GM10248 (cell line): Measurements from ENCODE around the gene SPTLC3.

Source experiments
- CTCF ChIA-PET: fragments of 300-600 bp; sonication (Branson Sonifier 250); formaldehyde crosslinking; extraction: SDS; loops from one replicate; lab custom pipeline; 2021; ENCODE audit warnings: antibody characterized with exemption; lab: Yijun Ruan, JAX
- POLR2A ChIA-PET: fragments of 350-650 bp; sonication (Branson Sonifier 250); formaldehyde crosslinking; extraction: SDS; loops from one replicate; lab custom pipeline; 2020; ENCODE audit warnings: antibody characterized with exemption; lab: Yijun Ruan, JAX
- DNase-seq: peaks from one replicate; pipeline ENCODE4 v3.0.0; 2012; ENCODE audit errors: extremely low spot score
- TF ChIP-seq, protein P1 (sequence below): IDR thresholded peaks from 2 replicates; pipeline ENCODE4 v1.5.1; 2012; ENCODE audit warnings: mild to moderate bottlenecking, low read depth; ENCODE audit errors: extremely low read depth, missing control alignments, control extremely low read depth

Gene SPTLC3

DNA sequence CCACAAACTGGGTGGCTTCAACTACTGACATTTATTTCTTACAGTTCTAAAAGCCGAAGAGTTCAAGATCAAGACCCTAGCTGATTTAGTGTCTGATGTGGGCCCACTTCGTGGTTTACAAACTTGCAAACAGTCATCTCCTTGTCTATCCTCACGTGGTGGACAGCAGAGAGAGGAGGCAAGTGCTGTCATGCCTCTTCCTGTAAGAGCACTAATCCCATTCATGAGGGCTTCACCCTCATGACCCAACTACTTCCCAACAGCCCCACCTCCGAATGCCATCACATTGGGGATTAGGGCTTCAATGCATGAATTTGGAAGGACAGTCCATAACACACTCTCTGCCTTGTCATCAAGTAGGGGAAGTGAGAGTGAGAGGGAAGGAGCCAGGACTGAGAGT lies 196.7 kb downstream of the SPTLC3 start:
- ChIA-PET CTCF (no interaction called here), POLR2A (no interaction called here)
- no peak for DNase-seq
- TF ChIP-seq, protein P1, sequence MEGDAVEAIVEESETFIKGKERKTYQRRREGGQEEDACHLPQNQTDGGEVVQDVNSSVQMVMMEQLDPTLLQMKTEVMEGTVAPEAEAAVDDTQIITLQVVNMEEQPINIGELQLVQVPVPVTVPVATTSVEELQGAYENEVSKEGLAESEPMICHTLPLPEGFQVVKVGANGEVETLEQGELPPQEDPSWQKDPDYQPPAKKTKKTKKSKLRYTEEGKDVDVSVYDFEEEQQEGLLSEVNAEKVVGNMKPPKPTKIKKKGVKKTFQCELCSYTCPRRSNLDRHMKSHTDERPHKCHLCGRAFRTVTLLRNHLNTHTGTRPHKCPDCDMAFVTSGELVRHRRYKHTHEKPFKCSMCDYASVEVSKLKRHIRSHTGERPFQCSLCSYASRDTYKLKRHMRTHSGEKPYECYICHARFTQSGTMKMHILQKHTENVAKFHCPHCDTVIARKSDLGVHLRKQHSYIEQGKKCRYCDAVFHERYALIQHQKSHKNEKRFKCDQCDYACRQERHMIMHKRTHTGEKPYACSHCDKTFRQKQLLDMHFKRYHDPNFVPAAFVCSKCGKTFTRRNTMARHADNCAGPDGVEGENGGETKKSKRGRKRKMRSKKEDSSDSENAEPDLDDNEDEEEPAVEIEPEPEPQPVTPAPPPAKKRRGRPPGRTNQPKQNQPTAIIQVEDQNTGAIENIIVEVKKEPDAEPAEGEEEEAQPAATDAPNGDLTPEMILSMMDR = no peak

DNA sequence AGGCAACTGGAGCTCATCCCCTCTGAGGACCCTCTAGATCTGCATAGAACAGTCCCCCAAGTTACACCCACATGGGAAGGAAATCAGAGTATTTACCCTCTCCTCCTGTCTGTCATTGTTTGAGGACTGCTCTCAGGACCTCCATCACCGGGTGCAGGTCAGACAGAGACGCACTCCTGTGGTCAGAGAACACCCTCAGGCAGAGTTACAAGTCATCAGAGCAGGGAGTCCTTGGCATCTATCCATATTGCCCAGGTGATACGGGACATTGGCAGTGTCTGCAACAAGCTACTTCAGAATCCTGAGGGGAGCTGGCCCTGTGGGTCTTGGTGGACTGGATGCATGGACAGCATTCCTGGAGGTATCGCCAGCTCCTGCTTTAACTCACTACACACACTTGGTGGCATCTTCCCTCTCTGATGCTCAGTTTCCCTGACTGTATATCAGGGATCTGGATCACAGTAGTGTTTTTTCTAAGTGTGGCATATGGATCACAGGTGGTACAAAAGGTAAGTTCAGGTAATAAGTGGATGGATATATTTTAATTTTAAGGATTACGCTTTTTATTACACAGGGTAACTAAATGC lies 197.2 kb downstream of the SPTLC3 start:
- CTCF ChIA-PET = no interaction called here
- DNase-seq = no peak
- POLR2A ChIA-PET = no interaction called here
- TF ChIP-seq, protein P1 = no peak

DNA sequence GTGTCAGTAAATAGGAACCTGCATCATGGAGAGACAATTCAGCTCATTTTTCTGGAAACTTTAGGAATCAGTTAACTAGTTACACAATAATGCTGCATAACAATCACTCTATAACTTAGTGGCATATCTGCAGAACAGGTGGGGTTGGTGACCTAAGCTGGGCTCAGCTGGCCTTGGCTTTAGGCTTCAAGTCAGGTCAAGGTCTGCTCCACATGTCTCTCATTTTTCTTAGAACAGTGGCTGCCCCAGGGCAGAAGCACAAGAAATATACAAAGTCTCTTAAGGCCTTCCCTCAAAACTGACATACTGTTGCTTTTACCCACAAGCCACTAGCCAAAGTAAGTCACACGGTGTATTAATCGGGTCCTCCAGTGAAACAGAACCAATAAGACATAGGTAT lies 198.2 kb downstream of the SPTLC3 start:
- TF ChIP-seq, protein P1 = no peak
- no peak for DNase-seq
- POLR2A ChIA-PET = no interaction called here
- CTCF ChIA-PET = no interaction called here

DNA sequence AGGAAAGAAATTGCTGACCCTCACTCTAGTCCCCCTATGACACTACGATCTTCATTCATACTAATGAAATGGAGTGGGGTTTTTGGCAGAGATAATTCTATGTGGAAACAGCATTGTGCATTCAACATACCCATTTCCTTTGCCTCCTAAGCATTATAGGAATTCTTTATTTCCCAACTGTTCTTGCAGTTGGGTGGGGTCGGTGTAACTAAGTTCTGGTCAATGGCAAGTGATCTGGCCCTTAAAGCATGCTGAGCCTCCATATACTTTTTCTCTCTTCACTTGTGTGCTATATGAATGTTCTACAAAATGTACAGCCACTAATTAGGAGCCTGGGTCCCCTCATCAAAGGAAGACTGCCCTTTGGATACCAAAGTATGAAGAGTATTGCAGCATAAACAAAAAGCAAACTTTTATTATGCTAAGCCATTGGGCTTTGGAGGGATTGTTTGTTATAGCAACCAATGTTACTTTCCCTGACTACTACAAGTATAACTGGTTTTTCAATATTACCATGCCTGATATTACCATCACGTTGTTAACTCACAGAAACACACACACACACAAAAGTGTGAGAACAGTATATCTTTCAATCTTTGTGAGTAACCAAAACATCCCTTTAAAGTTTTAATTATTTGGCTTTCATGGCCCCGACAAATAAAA lies 203.3 kb downstream of the SPTLC3 start:
- no peak for DNase-seq
- POLR2A ChIA-PET = no interaction called here
- CTCF ChIA-PET = interaction anchor here (1.3 to 1.9 kb wide), 3 partner anchors 9 to 16 kb away, joined by 4 to 5 read pairs (median 4); no protein-coding TSS in a partner anchor
- TF ChIP-seq, protein P1 = no peak

DNA sequence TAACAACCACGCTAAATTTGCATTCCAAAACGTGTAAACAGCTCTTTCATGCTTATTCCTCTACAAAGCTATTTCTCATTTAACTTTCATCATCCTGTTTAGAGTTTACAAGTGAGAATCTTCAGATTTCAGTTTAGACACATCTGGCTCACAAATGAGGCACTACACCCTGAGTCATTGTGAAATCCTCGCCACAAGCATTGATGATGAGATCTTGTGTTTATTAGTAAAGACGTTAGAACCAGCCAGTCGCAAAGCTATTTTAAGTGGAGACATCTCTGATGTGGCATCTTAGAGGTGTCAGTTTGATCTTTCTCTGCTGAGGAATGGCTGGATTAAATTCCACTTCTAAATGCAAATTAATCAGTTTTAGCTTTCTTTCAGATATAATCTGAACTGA lies 204.0 kb downstream of the SPTLC3 start:
- no peak for DNase-seq
- ChIA-PET CTCF (interaction anchor here (0.8 to 1.9 kb wide), 5 partner anchors 10 to 86 kb away, joined by 3 to 5 read pairs (median 4); no protein-coding TSS in a partner anchor), POLR2A (no interaction called here)
- TF ChIP-seq, protein P1 = no peak

DNA sequence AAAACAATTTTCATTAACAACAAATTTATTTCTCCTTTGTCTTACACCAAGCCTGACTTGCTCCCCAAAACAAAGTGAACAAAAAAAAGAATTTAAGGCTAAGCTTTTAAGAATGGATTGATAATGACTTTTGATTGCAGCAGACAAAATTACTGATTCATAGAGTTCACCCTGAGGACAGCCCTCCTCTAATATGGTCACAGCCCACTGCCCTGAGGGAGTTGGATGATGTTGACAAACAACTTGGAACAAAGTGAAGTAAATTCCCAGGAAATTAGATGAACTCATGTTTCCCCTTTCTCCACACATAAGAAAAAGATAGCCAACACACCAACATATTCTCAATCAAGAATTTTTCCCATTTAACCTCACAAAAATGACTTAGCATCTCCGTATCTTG lies 204.6 kb downstream of the SPTLC3 start:
- TF ChIP-seq, protein P1 = no peak
- POLR2A ChIA-PET = no interaction called here
- CTCF ChIA-PET = interaction anchor here (0.8 to 1.9 kb wide), 5 partner anchors 10 to 86 kb away, joined by 3 to 5 read pairs (median 4); no protein-coding TSS in a partner anchor
- no peak for DNase-seq
